LNCaP clone FGC (cell line): Measurements from ENCODE around the gene MYL3.

Experiments used
- DNase-seq: peaks from one replicate; pipeline ENCODE4 v3.0.0-alpha.2; 2011; ENCODE audit warnings: low read depth
- H3K4me3 ChIP-seq: 2 replicates; pipeline ENCODE4 v1.5.1; 2011; ENCODE audit warnings: mild to moderate bottlenecking, low read depth, low read length, control low read depth
- TF ChIP-seq, protein P1 (sequence below): IDR thresholded peaks from 2 replicates; pipeline ENCODE4 v1.5.1; 2012; ENCODE audit warnings: mild to moderate bottlenecking; ENCODE audit not compliant: control insufficient read depth, insufficient read depth; ENCODE audit errors: extremely low read depth

Gene MYL3

DNA sequence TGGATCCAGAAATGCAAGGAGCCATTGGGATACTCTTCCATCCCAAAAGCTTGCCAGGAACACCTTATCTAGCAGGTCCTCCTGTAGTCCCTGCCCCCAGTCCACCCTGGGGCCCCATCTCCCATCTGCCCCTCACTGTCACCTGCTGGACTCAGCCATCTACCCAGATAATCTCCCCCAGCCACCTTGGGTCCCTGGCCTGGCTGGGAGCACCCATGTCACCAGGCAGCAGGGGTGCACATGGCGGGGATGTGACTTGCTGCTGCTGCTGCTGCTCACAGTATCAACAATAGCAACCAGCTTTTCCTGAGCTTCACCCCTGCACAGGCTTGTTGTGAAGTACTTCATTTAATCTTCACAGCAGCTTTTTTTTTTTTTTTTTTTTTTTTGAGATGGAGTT is 26.9 kb upstream of the MYL3 start:
- TF ChIP-seq, protein P1, sequence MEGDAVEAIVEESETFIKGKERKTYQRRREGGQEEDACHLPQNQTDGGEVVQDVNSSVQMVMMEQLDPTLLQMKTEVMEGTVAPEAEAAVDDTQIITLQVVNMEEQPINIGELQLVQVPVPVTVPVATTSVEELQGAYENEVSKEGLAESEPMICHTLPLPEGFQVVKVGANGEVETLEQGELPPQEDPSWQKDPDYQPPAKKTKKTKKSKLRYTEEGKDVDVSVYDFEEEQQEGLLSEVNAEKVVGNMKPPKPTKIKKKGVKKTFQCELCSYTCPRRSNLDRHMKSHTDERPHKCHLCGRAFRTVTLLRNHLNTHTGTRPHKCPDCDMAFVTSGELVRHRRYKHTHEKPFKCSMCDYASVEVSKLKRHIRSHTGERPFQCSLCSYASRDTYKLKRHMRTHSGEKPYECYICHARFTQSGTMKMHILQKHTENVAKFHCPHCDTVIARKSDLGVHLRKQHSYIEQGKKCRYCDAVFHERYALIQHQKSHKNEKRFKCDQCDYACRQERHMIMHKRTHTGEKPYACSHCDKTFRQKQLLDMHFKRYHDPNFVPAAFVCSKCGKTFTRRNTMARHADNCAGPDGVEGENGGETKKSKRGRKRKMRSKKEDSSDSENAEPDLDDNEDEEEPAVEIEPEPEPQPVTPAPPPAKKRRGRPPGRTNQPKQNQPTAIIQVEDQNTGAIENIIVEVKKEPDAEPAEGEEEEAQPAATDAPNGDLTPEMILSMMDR = no peak
- no peak for DNase-seq
- no peak overlapping the region for H3K4me3 ChIP-seq

DNA sequence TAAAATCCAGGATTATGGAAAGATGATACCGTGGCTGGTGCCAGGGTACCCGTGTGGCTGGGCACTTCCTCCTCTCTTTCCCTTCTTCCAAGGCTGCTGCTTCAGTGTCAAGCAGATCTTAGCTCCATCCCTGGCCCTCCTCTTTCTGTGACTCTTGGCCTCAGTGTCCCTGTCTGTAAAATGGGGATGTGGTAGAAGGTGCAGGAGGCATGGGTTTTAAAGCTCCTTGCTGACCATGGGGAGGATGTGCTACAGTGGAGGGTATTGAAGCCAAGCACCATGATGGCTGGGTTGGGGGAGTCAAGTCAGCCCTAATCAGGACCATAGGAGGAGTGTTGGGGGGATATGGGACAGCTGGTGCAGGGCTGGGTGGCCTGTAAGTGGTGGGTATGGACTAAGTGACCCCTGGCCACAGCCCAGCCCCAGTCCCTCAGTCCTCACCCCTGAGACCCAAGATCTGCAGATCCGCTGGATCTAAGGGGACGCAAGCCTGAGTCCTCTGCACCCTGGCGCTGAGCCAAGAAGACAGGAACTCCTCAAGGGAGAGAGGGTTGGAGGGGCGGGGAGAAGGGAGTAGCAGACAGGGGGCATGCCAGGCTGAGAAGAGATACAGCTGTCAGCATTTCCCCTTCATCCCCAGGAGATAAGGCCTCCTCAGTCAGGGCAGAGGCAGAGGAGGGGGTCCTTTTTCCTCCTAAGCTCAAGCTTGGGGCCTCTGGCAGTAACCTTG is 26.3 kb upstream of the MYL3 start:
- no peak for DNase-seq
- no peak overlapping the region for H3K4me3 ChIP-seq
- TF ChIP-seq, protein P1 = no peak

DNA sequence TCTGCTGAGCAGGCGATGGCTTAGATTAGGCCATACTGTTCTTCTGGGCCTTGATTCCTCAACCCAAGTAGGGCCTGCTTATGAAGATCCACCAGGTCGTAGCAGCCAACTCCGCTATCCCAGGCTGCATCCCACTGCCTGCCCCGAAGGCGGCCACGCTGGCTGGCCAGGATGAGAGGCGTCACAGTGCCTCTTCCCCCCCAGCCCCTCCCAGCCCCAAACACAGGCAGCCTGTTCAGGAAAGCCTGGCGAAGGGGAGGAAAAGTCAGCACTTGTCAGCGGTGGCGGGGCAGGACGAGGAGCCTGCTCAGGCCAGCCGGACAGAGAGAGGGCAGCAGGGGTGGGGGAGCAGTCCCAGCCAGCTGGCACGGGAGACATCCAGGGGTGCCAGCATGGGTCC is 25.5 kb upstream of the MYL3 start:
- DNase-seq = no peak
- TF ChIP-seq, protein P1 = no peak
- H3K4me3 ChIP-seq = no peak overlapping the region

DNA sequence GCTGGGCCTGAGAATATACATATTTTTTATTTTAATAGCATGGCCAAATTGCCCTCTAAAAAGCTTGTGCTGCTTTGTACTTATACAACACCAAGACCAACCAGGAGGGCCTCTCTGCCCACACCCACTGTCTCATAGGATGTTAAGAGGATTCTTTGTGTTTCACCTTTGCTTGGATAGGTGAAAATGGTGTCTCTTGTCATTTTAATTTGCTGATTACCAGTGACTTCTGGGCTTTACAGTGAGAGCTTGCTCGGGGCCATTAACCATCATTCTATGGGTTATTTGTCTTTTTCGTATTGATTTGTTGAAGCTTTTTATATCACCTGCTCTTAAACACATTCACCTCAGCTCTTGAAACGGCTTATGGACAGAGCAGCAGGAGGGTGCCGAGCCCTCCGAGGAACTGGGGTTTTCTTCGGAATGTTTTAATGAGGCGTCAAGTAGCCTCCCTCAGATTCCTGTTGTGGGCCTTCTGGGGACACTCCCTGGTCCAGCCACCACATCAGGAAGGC is 24.8 kb upstream of the MYL3 start:
- TF ChIP-seq, protein P1 = no peak
- no peak overlapping the region for H3K4me3 ChIP-seq
- no peak for DNase-seq

DNA sequence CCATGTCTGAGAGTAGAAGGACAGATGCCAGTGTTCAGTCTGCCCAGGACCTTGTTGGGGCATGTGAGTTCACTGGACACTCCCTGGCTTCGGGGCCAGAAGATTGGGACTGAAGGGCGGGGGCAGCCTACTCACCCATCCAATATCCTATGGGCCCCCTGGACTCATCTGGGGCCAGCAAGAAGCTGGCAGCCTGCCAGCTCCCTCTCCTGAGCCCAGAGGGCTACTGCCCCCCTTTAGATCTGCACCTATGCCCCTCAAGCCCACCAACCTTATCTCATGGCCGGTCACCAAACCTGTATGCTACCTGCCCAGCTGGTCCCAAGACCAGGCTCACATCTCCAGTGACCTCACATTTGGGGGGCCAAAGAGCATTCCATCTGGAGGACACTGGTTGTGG is 22.4 kb upstream of the MYL3 start:
- DNase-seq = no peak
- TF ChIP-seq, protein P1 = no peak
- no peak overlapping the region for H3K4me3 ChIP-seq

DNA sequence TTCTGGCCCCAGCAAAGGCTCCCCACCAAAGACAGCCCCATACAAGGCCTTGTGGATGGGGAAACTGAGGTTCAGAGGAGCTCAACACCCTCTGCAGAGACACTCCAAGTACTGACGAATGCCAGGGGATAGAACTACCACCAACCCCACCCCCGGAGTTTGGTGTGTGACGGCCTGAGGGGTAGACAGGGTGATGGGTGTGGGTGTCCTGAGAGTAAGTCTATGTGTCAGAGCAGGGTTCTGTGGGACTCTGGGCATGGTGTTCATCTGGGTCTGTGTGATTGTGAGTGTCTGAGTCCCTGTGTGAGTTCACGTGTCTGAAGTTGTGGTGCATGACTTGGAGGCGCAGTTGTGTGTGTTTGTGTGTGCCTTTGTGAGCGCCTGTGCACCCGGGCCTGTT is 21.7 kb upstream of the MYL3 start:
- H3K4me3 ChIP-seq = no peak overlapping the region
- no peak for DNase-seq
- TF ChIP-seq, protein P1 = no peak

DNA sequence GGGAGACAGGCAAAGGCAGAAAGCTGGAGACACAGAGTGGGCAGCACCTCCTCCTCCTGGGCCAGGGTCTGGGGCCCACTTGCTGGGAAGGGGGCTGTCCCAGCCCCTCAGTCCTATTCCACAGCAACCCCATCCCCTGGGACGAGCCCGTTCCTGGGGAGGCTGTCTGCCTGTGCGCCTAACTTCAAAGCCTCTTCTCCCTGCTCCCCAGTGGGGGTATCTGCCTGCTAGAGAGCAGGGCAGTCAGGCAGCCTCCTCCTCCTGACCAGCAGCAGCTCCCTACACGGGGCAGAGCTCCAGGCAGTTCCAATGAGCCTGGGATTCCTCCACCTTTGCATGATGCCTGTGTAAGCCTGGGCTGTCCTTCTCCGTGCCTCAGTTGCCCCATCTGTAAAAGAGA is 21.2 kb upstream of the MYL3 start:
- no peak overlapping the region for H3K4me3 ChIP-seq
- DNase-seq = no peak
- TF ChIP-seq, protein P1 = no peak
